CD14-positive monocyte (primary cell): ENCODE results near the gene IKZF3. TPM values are rescaled to one million over a fixed set of nuclear protein-coding genes. Genes with fewer than 3 reads are reported as not detected.

Source experiments
- DNase-seq, 3 donors: peaks; one replicate each; pipeline ENCODE4 v3.0.0-alpha.2; 2011 to 2022
- H2AFZ ChIP-seq: 2 replicates; pipeline ENCODE4 v1.6.0; 2012; ENCODE audit warnings: mild to moderate bottlenecking, low read depth, low read length, inconsistent platforms; ENCODE audit not compliant: insufficient read depth, poor library complexity, severe bottlenecking
- H3K27ac ChIP-seq, 2 donors: 1 replicate in 1 of 2; 2 replicates in 1 of 2; pipeline ENCODE4 v1.5.1; 2012 to 2013; ENCODE audit warnings: low read length in 2 of 2, control low read depth in 1 of 2, inconsistent platforms in 1 of 2, low read depth in 1 of 2, mild to moderate bottlenecking in 1 of 2
- H3K27me3 ChIP-seq, 2 donors: one replicate each; pipeline versions ENCODE4 v1.6.0 to v1.6.1; 2011 to 2013; ENCODE audit warnings: low read length in 2 of 2; ENCODE audit not compliant: control insufficient read depth in 2 of 2, insufficient read depth in 2 of 2
- H3K36me3 ChIP-seq, 2 donors: replicated peaks in 1 of 2; 1 replicate in 1 of 2; 2 replicates in 1 of 2; pipeline versions ENCODE4 v1.5.1 to v1.6.1; 2012 to 2013; ENCODE audit warnings: low read length in 2 of 2, control low read depth in 1 of 2, inconsistent platforms in 1 of 2, mild to moderate bottlenecking in 1 of 2; ENCODE audit not compliant: insufficient read depth in 2 of 2, control insufficient read depth in 1 of 2
- H3K4me1 ChIP-seq, 2 donors: 1 replicate in 1 of 2; 2 replicates in 1 of 2; pipeline versions ENCODE4 v1.5.1 to v1.6.1; 2012 to 2013; ENCODE audit warnings: low read length in 2 of 2, control low read depth in 1 of 2, inconsistent platforms in 1 of 2, mild to moderate bottlenecking in 1 of 2, moderate library complexity in 1 of 2; ENCODE audit not compliant: insufficient read depth in 2 of 2, control insufficient read depth in 1 of 2
- H3K4me2 ChIP-seq: replicated peaks from 2 replicates; pipeline ENCODE3; 2012; ENCODE audit warnings: low read length, moderate library complexity, mild to moderate bottlenecking; ENCODE audit not compliant: poor library complexity, severe bottlenecking; ENCODE audit errors: extremely low read depth
- H3K4me3 ChIP-seq, 3 experiments: fragments of 200-600 bp in 1 of 3; sonication (generic) in 1 of 3; replicated peaks in 1 of 3; 1 replicate in 2 of 3; 2 replicates in 1 of 3; pipeline ENCODE4 v1.5.1; 2011 to 2013; ENCODE audit warnings: low read length in 3 of 3, mild to moderate bottlenecking in 3 of 3, control low read depth in 2 of 3, low read depth in 2 of 3, inconsistent platforms in 1 of 3, moderate library complexity in 1 of 3
- H3K79me2 ChIP-seq: 2 replicates; pipeline ENCODE4 v1.6.0; 2012; ENCODE audit warnings: mild to moderate bottlenecking, control low read depth, inconsistent platforms, low read length, moderate library complexity; ENCODE audit not compliant: insufficient read depth
- H3K9ac ChIP-seq: 2 replicates; pipeline ENCODE4 v1.6.0; 2017; ENCODE audit warnings: low read length, mild to moderate bottlenecking; ENCODE audit not compliant: insufficient read depth, poor library complexity, severe bottlenecking
- H3K9me3 ChIP-seq, 2 donors: replicated peaks in 1 of 2; 1 replicate in 1 of 2; 2 replicates in 1 of 2; pipeline versions ENCODE4 v1.5.1 to v1.6.1; 2012 to 2013; ENCODE audit warnings: low read length in 2 of 2, control low read depth in 1 of 2; ENCODE audit not compliant: control insufficient read depth in 1 of 2, insufficient read depth in 1 of 2
- H4K20me1 ChIP-seq: 2 replicates; pipeline ENCODE4 v1.6.0; 2012; ENCODE audit warnings: mild to moderate bottlenecking, low read length, control low read depth, moderate library complexity; ENCODE audit not compliant: insufficient read depth
- H3K27ac Mint-ChIP-seq, 7 donors: one replicate each; pipeline ENCODE4 v1.8.0; 2020; ENCODE audit warnings: mild to moderate bottlenecking in 7 of 7, mixed read lengths in 7 of 7, moderate library complexity in 6 of 7, inconsistent platforms in 2 of 7
- H3K27me3 Mint-ChIP-seq, 3 donors: one replicate each; pipeline ENCODE4 v1.8.0; 2021 to 2022; ENCODE audit warnings: low read depth in 3 of 3, mild to moderate bottlenecking in 3 of 3, mixed read lengths in 3 of 3, moderate library complexity in 3 of 3, inconsistent platforms in 1 of 3
- H3K36me3 Mint-ChIP-seq, 2 donors: one replicate each; pipeline ENCODE4 v1.8.0; 2020; ENCODE audit warnings: mixed read lengths in 2 of 2, inconsistent platforms in 1 of 2, mild to moderate bottlenecking in 1 of 2
- H3K4me1 Mint-ChIP-seq: one replicate; pipeline ENCODE4 v1.8.0; 2020; ENCODE audit warnings: mild to moderate bottlenecking, mixed read lengths
- H3K4me3 Mint-ChIP-seq, 2 donors: one replicate each; pipeline ENCODE4 v1.8.0; 2020; ENCODE audit warnings: mild to moderate bottlenecking in 2 of 2, mixed read lengths in 2 of 2, moderate library complexity in 1 of 2
- H3K9me3 Mint-ChIP-seq, 7 donors: one replicate each; pipeline ENCODE4 v1.8.0; 2020 to 2022; ENCODE audit warnings: mixed read lengths in 7 of 7, mild to moderate bottlenecking in 6 of 7, moderate library complexity in 6 of 7, inconsistent platforms in 2 of 7
- CTCF ChIP-seq: fragments of 200-600 bp; IDR thresholded peaks from one replicate; pipeline ENCODE4 v1.8.0; 2022; ENCODE audit warnings: antibody characterized with exemption, mild to moderate bottlenecking
- WGBS: methylation state at CpG from one replicate; pipeline ENCODE4 v1.1.5; 2013; ENCODE audit warnings: missing lambda C conversion rate; ENCODE audit not compliant: insufficient coverage; 5-methylcytosine and 5-hydroxymethylcytosine counted together
- intact Hi-C, 2 donors: fragments of 100-400 bp; cut with micrococcal nuclease; formaldehyde crosslinking; loops; one replicate each; pipeline versions ENCODE4 v1.15.0 to v1.15.1; 2023
- polyA plus RNA-seq, 3 donors: library from polyadenylated mRNA; depleted of rRNA in 1 of 3; unstranded in 2 of 3; stranded (reverse) in 1 of 3; fragments of 300-500 nt in 2 of 3; fragments of >200 nt in 1 of 3; fragmentation: Illumina TruSeq in 2 of 3; gene quantifications; 1 replicate in 2 of 3; 2 replicates in 1 of 3; pipeline ENCODE4 v1.2.3, GENCODE V29; 2012 to 2021

IKZF3 gene
- polyA plus RNA-seq, 3 donors, result 0.05 to 0.15 (median 0.05) TPM

GRCh38 chr17:39894681-39895376 lies 30.7 kb upstream of the IKZF3 start:
- no peak overlapping the region for H3K4me3 ChIP-seq
- H3K9me3 ChIP-seq, result no peaks in the 10 kb centered on the region
- H3K27ac ChIP-seq, result no peak overlapping the region
- no peak overlapping the region for H3K27ac Mint-ChIP-seq
- H3K4me1 Mint-ChIP-seq, result peaks cover 6% of the 10 kb centered on the region
- intact Hi-C loops, result no loop called here
- no peaks in the 10 kb centered on the region for H3K36me3 Mint-ChIP-seq
- H3K4me3 Mint-ChIP-seq, result no peak overlapping the region
- peaks cover 0 to 7% of the 10 kb centered on the region in 2 donors for H3K4me1 ChIP-seq
- no peak for TF ChIP-seq CTCF
- H3K9me3 Mint-ChIP-seq, result peaks cover 0 to 7% (median 0%) of the 10 kb centered on the region in 7 donors
- no peaks in the 10 kb centered on the region for H3K36me3 ChIP-seq
- peaks cover 5 to 11% (median 6%) of the 10 kb centered on the region in 3 donors for H3K27me3 Mint-ChIP-seq
- DNase-seq, result no peak
- H3K9ac ChIP-seq, result no peak overlapping the region
- H3K79me2 ChIP-seq, result no peaks in the 10 kb centered on the region
- no peak overlapping the region for H3K4me2 ChIP-seq
- no CpG with 5 or more reads among the region's 3 CpGs for WGBS
- no peaks in the 10 kb centered on the region for H4K20me1 ChIP-seq
- no peak overlapping the region for H2AFZ ChIP-seq
- H3K27me3 ChIP-seq, result peaks cover 0 to 2% of the 10 kb centered on the region in 2 donors

GRCh38 chr17:39889200-39889599 lies 25.1 kb upstream of the IKZF3 start:
- no peaks in the 10 kb centered on the region for H3K79me2 ChIP-seq
- no peak overlapping the region for H3K27ac ChIP-seq
- no peak overlapping the region for H3K4me2 ChIP-seq
- Mint-ChIP-seq H3K4me1 (peaks cover 3% of the 10 kb centered on the region), H3K36me3 (no peaks in the 10 kb centered on the region), H3K27me3 (peaks cover 9 to 25% (median 12%) of the 10 kb centered on the region in 3 donors), H3K27ac (no peak overlapping the region), H3K4me3 (no peak overlapping the region), H3K9me3 (peaks cover 0 to 5% (median 0%) of the 10 kb centered on the region in 7 donors)
- H3K36me3 ChIP-seq, result no peaks in the 10 kb centered on the region
- no peak for TF ChIP-seq CTCF
- no CpG with 5 or more reads among the region's 2 CpGs for WGBS
- H3K9me3 ChIP-seq, result no peaks in the 10 kb centered on the region
- DNase-seq, result no peak
- H3K4me1 ChIP-seq, result peaks cover 0 to 7% of the 10 kb centered on the region in 2 donors
- no peak overlapping the region for H3K4me3 ChIP-seq
- no peak overlapping the region for H2AFZ ChIP-seq
- no peak overlapping the region for H3K9ac ChIP-seq
- peaks cover 2% of the 10 kb centered on the region in 2 donors for H3K27me3 ChIP-seq
- intact Hi-C loops, result no loop called here
- no peaks in the 10 kb centered on the region for H4K20me1 ChIP-seq
